HepG2 (cell line): ENCODE results near the gene PIEZO2. TPM values are rescaled to one million over a fixed set of nuclear protein-coding genes. Genes with fewer than 3 reads are reported as not detected.

Source experiments
- microRNA-seq: library from miRNA; unstranded; fragments of <30 nt; microRNA quantifications from one replicate; pipeline ENCODE4, GENCODE V29; 2020
- polyA plus RNA-seq, 8 experiments: library from polyadenylated mRNA; depleted of rRNA in 3 of 8; stranded (reverse) in 7 of 8; unstranded in 1 of 8; fragments of >200 nt; fragmentation: Illumina TruSeq in 4 of 8; extraction: Trizol in 4 of 8; gene quantifications; 2 replicates each; pipeline versions ENCODE4 v1.2.1 to v1.2.3, GENCODE V29; 2011 to 2016; ENCODE audit warnings: low read depth in 4 of 8, missing spikeins in 1 of 8, mixed read lengths in 1 of 8; ENCODE audit not compliant: insufficient read depth in 1 of 8
- small RNA-seq, 3 experiments: library from RNA; depleted of rRNA; stranded (forward); fragments of <200 nt; gene quantifications; one replicate each; pipeline ENCODE3, GENCODE V24; 2012; ENCODE audit warnings: low read depth in 2 of 3, low replicate concordance in 1 of 3; ENCODE audit not compliant: insufficient read length in 3 of 3, insufficient read depth in 2 of 3
- total RNA-seq, 5 experiments: library from RNA; depleted of rRNA; stranded (reverse); fragments of >200 nt; fragmentation: Illumina TruSeq; extraction: Trizol; gene quantifications; 2 replicates each; pipeline ENCODE4 v1.2.3, GENCODE V29; 2016; ENCODE audit warnings: low read depth in 1 of 5

PIEZO2 gene
- total and polyA plus RNA-seq, 2 of the 13 experiments (the other 11 are each of a cell fraction or from before 2014, with no cell fraction given) = 15.2 to 27.2 TPM

Small RNAs within 50 kb of the gene (microRNA-seq; reads per million reads assigned to microRNA genes)
- gene MIR6788 = 0.85 reads per million

Small RNAs within 50 kb of the gene (small RNA-seq; reads per million reads assigned to genes)
- gene AP001180.3 (0 reads per million in 3 experiments), gene AP001180.5 (0 reads per million in 3 experiments), gene MIR6788 (0 reads per million in 3 experiments)
